GM23338 (cell line): ENCODE measurements around the gene CTRB1. TPM values are rescaled to one million over a fixed set of nuclear protein-coding genes. Genes with fewer than 3 reads are reported as not detected.

Experiments
- ATAC-seq: fragments of 200-7000 bp; cut with Tn5 transposase; 3 replicates; pipeline ENCODE4 v1.9.1; 2020
- DNase-seq: peaks from one replicate; pipeline ENCODE4 v3.0.0-alpha.2; 2015; ENCODE audit warnings: low spot score
- H2AFZ ChIP-seq: fragments of 200-600 bp; sonication (generic); 2 replicates; pipeline ENCODE4 v1.8.0; 2016; ENCODE audit warnings: antibody characterized with exemption, mild to moderate bottlenecking, moderate library complexity
- H3F3A ChIP-seq: fragments of 200-600 bp; sonication (generic); replicated peaks from 2 replicates; pipeline ENCODE4 v1.8.0; 2017; ENCODE audit warnings: antibody characterized with exemption, mixed run types, low read depth
- H3K27ac ChIP-seq: fragments of 200-600 bp; sonication (generic); 2 replicates; pipeline ENCODE4 v1.6.1; 2016; ENCODE audit warnings: low read depth
- H3K27me3 ChIP-seq: fragments of 200-600 bp; sonication (generic); 2 replicates; pipeline ENCODE4 v1.8.0; 2016; ENCODE audit warnings: mild to moderate bottlenecking, mixed run types, moderate library complexity; ENCODE audit not compliant: insufficient read depth
- H3K36me3 ChIP-seq: fragments of 200-600 bp; sonication (generic); 2 replicates; pipeline ENCODE4 v1.8.0; 2016; ENCODE audit warnings: mild to moderate bottlenecking; ENCODE audit not compliant: insufficient read depth
- H3K4me1 ChIP-seq: fragments of 200-600 bp; sonication (generic); 2 replicates; pipeline ENCODE4 v1.8.0; 2016; ENCODE audit warnings: mild to moderate bottlenecking, moderate library complexity; ENCODE audit not compliant: insufficient read depth
- H3K4me2 ChIP-seq: fragments of 200-600 bp; sonication (generic); 2 replicates; pipeline ENCODE4 v1.7.1; 2017; ENCODE audit warnings: mixed run types
- H3K4me3 ChIP-seq: fragments of 200-600 bp; sonication (generic); 2 replicates; pipeline ENCODE4 v1.6.1; 2016; ENCODE audit warnings: mixed run types
- H3K79me2 ChIP-seq: fragments of 200-600 bp; sonication (generic); replicated peaks from 2 replicates; pipeline ENCODE4 v1.8.0; 2017; ENCODE audit warnings: mild to moderate bottlenecking; ENCODE audit not compliant: insufficient read depth
- H3K9me2 ChIP-seq: fragments of 200-600 bp; sonication (generic); 2 replicates; pipeline ENCODE4 v1.8.0; 2017; ENCODE audit not compliant: insufficient read depth
- H4K20me1 ChIP-seq: fragments of 200-600 bp; sonication (generic); replicated peaks from 2 replicates; pipeline ENCODE4 v1.8.0; 2017; ENCODE audit warnings: mild to moderate bottlenecking; ENCODE audit not compliant: insufficient read depth
- H3K27ac Mint-ChIP-seq: 2 replicates; pipeline ENCODE4 v1.8.0; 2020; ENCODE audit warnings: inconsistent platforms, mild to moderate bottlenecking, moderate library complexity, mixed read lengths
- H3K27me3 Mint-ChIP-seq: 3 replicates; pipeline ENCODE4 v1.8.0; 2022; ENCODE audit warnings: low read depth, mild to moderate bottlenecking, moderate library complexity, mixed read lengths, inconsistent platforms; ENCODE audit not compliant: insufficient read depth, poor library complexity
- H3K36me3 Mint-ChIP-seq: 3 replicates; pipeline ENCODE4 v1.8.0; 2021; ENCODE audit warnings: low read depth, mild to moderate bottlenecking, inconsistent platforms, moderate library complexity, mixed read lengths
- H3K4me1 Mint-ChIP-seq: 3 replicates; pipeline ENCODE4 v1.8.0; 2020; ENCODE audit warnings: mild to moderate bottlenecking, inconsistent platforms, mixed read lengths
- H3K4me3 Mint-ChIP-seq: 3 replicates; pipeline ENCODE4 v1.8.0; 2021; ENCODE audit warnings: moderate library complexity, mild to moderate bottlenecking, inconsistent platforms, mixed read lengths
- H3K9me3 Mint-ChIP-seq: 3 replicates; pipeline ENCODE4 v1.8.0; 2020; ENCODE audit warnings: moderate library complexity, mild to moderate bottlenecking, inconsistent platforms, mixed read lengths
- ETS1 ChIP-seq: IDR thresholded peaks from 2 replicates; pipeline ENCODE4 v1.6.1; 2016; ENCODE audit warnings: antibody characterized with exemption
- STAT1 ChIP-seq: IDR thresholded peaks from one replicate; pipeline ENCODE4 v1.6.1; 2016; ENCODE audit warnings: antibody characterized with exemption; ENCODE audit not compliant: unreplicated experiment
- ZNF114 ChIP-seq: fragments of 250-450 bp; sonication (Bioruptor Pico); IDR thresholded peaks from 2 replicates; pipeline ENCODE4 v1.5.0; 2020; ENCODE audit warnings: mild to moderate bottlenecking, moderate library complexity
- polyA plus RNA-seq: library from polyadenylated mRNA; unstranded; fragments of >200 nt; fragmentation: Nextera tagmentation; extraction: Ambion mirVana; gene quantifications from 2 replicates; pipeline ENCODE4 v1.2.1, GENCODE V29; 2016
- total RNA-seq: library from RNA; depleted of rRNA; stranded (reverse); fragments of >200 nt; shearing (Covaris generic); gene quantifications from 2 replicates; pipeline ENCODE4 v1.2.3, GENCODE V29; 2014
- TF ChIP-seq, protein P1 (sequence below): fragments of 250-450 bp; sonication (Bioruptor Pico); IDR thresholded peaks from 2 replicates; pipeline ENCODE4 v1.5.0; 2020; ENCODE audit warnings: mild to moderate bottlenecking, moderate library complexity

The CTRB1 gene
- total and polyA plus RNA-seq, 2 experiments from 2014 or later: not detected

DNA sequence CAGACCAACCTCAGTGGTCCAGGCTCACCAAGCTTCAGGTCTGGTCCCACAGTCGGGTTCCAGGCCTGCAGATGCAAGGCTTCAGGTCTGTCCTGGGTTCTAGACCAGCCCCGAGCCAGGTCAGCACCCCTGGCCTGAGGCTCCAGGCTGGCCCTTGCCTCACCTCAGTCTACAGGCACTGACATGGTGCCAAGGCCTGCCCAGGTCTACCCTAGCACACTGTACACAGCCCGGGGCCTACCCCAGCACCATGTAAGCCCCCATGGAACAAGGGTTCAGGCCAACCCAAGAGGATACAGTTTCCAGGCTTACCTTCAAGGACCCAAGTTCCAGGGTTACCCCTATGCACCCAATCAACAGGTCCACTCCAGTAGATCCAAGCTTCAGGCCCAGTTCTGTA is 43.7 kb upstream of the CTRB1 start:
- Histone ChIP-seq H3K27me3 (no peaks in the 10 kb centered on the region), H3K4me1 (no peaks in the 10 kb centered on the region), H2AFZ (no peak overlapping the region), H4K20me1 (no peaks in the 10 kb centered on the region), H3F3A (no peaks in the 10 kb centered on the region), H3K79me2 (no peaks in the 10 kb centered on the region), H3K36me3 (peaks cover 30% of the 10 kb centered on the region), H3K4me3 (no peak overlapping the region), H3K27ac (no peak overlapping the region), H3K4me2 (no peak overlapping the region), H3K9me2 (no peaks in the 10 kb centered on the region; the same call in 1 of the 2 replicates)
- no peak for DNase-seq
- H3K36me3 Mint-ChIP-seq: peaks cover 51% of the 10 kb centered on the region
- no peak overlapping the region for H3K4me3 Mint-ChIP-seq
- no peak overlapping the region for H3K27ac Mint-ChIP-seq
- peaks cover 67% of the 10 kb centered on the region for H3K9me3 Mint-ChIP-seq
- H3K4me1 Mint-ChIP-seq: no peaks in the 10 kb centered on the region
- no peak for ATAC-seq
- TF ChIP-seq, protein P1, sequence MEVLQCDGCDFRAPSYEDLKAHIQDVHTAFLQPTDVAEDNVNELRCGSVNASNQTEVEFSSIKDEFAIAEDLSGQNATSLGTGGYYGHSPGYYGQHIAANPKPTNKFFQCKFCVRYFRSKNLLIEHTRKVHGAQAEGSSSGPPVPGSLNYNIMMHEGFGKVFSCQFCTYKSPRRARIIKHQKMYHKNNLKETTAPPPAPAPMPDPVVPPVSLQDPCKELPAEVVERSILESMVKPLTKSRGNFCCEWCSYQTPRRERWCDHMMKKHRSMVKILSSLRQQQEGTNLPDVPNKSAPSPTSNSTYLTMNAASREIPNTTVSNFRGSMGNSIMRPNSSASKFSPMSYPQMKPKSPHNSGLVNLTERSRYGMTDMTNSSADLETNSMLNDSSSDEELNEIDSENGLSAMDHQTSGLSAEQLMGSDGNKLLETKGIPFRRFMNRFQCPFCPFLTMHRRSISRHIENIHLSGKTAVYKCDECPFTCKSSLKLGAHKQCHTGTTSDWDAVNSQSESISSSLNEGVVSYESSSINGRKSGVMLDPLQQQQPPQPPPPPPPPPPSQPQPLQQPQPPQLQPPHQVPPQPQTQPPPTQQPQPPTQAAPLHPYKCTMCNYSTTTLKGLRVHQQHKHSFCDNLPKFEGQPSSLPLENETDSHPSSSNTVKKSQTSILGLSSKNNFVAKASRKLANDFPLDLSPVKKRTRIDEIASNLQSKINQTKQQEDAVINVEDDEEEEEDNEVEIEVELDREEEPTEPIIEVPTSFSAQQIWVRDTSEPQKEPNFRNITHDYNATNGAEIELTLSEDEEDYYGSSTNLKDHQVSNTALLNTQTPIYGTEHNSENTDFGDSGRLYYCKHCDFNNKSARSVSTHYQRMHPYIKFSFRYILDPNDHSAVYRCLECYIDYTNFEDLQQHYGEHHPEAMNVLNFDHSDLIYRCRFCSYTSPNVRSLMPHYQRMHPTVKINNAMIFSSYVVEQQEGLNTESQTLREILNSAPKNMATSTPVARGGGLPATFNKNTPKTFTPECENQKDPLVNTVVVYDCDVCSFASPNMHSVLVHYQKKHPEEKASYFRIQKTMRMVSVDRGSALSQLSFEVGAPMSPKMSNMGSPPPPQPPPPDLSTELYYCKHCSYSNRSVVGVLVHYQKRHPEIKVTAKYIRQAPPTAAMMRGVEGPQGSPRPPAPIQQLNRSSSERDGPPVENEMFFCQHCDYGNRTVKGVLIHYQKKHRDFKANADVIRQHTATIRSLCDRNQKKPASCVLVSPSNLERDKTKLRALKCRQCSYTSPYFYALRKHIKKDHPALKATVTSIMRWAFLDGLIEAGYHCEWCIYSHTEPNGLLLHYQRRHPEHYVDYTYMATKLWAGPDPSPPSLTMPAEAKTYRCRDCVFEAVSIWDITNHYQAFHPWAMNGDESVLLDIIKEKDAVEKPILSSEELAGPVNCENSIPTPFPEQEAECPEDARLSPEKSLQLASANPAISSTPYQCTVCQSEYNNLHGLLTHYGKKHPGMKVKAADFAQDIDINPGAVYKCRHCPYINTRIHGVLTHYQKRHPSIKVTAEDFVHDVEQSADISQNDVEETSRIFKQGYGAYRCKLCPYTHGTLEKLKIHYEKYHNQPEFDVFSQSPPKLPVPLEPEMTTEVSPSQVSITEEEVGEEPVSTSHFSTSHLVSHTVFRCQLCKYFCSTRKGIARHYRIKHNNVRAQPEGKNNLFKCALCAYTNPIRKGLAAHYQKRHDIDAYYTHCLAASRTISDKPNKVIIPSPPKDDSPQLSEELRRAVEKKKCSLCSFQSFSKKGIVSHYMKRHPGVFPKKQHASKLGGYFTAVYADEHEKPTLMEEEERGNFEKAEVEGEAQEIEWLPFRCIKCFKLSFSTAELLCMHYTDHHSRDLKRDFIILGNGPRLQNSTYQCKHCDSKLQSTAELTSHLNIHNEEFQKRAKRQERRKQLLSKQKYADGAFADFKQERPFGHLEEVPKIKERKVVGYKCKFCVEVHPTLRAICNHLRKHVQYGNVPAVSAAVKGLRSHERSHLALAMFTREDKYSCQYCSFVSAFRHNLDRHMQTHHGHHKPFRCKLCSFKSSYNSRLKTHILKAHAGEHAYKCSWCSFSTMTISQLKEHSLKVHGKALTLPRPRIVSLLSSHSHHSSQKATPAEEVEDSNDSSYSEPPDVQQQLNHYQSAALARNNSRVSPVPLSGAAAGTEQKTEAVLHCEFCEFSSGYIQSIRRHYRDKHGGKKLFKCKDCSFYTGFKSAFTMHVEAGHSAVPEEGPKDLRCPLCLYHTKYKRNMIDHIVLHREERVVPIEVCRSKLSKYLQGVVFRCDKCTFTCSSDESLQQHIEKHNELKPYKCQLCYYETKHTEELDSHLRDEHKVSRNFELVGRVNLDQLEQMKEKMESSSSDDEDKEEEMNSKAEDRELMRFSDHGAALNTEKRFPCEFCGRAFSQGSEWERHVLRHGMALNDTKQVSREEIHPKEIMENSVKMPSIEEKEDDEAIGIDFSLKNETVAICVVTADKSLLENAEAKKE (CRISPR knock-in tag): no peak
- no peak for TF ChIP-seq STAT1
- no peak for TF ChIP-seq ZNF114 (CRISPR knock-in tag)
- no peaks in the 10 kb centered on the region for H3K27me3 Mint-ChIP-seq

DNA sequence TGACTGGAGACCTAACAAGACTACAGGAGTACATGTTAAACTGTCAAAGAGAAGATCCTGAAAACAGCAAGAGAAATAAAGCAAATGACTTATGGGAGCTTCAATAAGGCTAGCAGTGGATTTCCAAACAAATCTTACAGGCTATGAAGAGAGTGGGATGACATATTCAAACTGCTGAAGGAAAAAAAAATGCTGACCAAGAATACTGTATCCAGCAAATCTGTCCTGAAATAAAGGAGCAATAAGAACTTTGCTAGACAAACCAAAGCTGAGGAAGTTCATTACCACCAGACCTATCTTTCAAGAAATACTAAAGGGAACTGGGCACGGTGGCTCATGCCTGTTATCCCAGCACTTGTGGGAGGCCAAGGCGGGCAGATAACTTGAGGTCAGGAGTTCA is 41.9 kb upstream of the CTRB1 start:
- no peaks in the 10 kb centered on the region for H3K27me3 ChIP-seq
- no peaks in the 10 kb centered on the region for H3F3A ChIP-seq
- no peaks in the 10 kb centered on the region for H3K4me1 ChIP-seq
- no peaks in the 10 kb centered on the region for H4K20me1 ChIP-seq
- no peak overlapping the region for H3K4me3 ChIP-seq
- DNase-seq: no peak
- no peaks in the 10 kb centered on the region for H3K9me2 ChIP-seq
- H3K36me3 ChIP-seq: peaks cover 11% of the 10 kb centered on the region
- Mint-ChIP-seq H3K27me3 (no peaks in the 10 kb centered on the region), H3K27ac (no peak overlapping the region), H3K4me3 (no peak overlapping the region), H3K36me3 (peaks cover 32% of the 10 kb centered on the region), H3K4me1 (no peaks in the 10 kb centered on the region), H3K9me3 (peaks cover 49% of the 10 kb centered on the region)
- H2AFZ ChIP-seq: no peak overlapping the region
- H3K27ac ChIP-seq: no peak overlapping the region
- ATAC-seq: no peak
- no peak overlapping the region for H3K4me2 ChIP-seq
- H3K79me2 ChIP-seq: no peaks in the 10 kb centered on the region
- TF ChIP-seq ETS1 (no peak), ZNF114 (CRISPR knock-in tag) (no peak)
